Measurements from ENCODE around the gene MYOF.
"Not testable (repeated sequence)": the region's sequence is repeated elsewhere in the genome, so short reads cannot be mapped to it uniquely, and the experiment has no call there.

The MYOF gene

DNA sequence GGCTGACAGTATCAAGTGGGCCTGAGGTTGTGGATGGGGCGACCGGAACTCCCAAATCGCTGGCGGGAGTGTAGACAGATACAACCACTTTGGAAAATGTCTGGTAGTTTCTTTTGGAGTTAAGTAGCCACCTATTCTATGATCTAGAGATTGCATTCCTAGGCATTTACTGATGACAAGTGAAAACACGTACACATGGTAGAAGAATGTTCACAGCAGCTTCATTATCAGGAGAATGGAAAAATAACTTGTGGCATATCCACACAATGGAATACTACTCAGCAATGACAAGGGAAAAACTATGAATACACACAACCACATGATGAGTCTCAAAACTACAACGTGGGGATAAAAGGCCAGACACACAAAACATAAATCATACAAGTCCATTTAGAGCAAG, 146.0 kb downstream of the MYOF start:
- no peak for DNase-seq

DNA sequence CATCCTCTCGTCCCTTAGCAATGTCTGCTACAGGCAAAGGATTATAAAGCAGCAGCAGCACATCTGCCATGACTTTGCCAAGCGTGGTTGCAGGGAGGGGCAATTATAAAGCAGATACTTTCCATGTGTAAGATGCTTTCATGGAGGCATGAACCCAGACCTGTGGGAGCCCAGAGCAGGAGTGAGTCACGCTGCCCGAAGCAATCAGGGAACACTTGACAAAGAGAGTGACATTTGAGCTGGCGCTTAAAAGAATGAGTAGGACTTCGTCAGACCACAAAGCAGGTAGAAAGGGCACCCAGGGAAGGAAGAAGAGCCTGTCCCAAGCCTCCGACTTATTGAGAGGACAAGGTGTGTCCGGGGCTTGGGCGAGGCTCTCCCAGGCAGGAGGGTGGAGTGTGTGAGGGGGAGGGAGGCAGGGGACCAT, 147.2 kb downstream of the MYOF start:
- DNase-seq: no peak

DNA sequence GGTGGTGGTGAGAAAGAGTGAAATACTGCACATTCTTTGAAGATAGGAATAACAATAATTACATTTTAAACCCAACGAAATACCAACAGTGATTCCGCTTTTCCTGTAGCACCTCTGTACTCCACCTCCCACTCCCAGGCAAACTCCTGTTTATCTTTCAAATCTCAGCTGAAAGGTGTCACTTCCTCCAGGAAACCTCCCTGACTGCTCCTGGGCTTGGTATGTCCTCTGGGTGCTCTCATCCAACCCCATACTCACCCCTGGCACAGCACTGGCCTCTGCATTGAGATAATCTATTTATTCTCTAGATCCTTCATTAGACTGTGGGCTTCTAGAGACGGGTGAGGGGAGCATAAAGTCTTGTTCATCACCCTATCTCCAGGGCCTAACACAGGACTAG, 148.0 kb downstream of the MYOF start:
- no peak for DNase-seq

DNA sequence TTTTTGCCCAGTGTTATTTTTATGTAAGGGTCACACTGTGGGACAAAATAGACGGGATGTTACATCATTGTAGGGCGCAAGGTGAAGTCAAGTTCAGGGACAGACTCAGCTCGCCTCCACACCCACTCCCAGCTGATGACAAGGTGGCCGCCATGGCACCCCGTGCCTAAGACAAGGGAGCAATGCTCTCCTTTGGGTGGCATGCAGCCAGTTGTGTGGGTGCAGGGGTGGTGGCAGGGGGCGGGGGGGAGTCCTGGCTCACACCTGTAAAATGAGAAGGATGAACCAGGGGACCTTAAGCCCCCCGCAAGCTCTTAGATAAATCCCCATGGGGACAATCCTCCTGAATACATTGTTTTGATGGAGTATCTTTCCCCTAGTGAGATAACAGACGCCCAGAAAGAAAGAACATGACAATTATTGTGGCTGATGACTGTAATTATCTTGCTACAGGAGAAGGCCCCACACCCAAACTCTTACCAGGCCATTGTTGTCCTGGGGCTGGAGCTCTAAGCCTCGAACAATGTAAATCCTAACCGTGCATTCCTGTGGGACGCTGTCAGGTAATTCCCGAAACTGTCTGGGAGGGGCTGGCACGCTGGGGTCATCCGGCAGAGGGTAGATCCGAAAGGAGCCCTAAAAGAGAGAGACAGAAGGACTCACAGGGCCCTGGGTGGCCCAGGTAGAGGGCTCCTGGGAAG, 148.7 kb downstream of the MYOF start:
- no peak for DNase-seq

DNA sequence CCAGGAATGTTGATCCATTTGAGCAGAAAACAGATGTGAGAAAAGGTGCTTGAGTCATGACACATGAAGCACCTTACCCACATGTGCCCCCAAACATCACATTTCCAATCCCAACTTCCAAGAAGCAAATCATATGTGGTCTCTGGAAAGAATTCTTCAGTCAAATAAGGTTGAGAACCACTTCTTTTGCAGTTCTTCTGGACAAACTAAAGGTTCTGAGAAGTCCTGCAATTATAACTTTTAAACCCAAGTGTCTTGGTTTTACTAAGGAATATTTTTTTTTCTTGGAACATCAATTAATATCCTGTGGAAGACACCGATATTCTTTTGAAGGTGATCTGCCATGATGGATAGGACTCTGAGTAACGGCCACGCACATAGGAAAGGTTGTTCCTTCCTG, 151.3 kb downstream of the MYOF start:
- DNase-seq: no peak

DNA sequence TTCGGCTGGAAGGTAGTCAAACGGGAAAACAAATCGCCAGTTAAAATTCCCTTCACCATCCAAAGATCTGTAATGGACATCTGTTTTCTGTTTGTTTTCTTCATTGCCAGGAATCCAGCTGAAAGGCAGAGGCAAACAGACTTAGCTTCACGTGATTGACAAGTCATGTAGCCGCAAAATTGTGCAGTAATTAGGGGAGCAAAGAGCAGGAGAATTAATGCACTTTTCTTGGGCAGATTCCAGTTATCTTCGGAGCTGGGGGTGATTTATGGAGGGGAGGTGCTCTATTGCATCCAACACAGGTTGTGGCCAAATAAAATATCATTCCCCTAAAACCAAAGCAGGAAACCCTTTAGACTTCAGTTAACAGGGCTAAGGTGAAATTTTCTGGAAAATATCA, 162.2 kb downstream of the MYOF start:
- no peak for DNase-seq

DNA sequence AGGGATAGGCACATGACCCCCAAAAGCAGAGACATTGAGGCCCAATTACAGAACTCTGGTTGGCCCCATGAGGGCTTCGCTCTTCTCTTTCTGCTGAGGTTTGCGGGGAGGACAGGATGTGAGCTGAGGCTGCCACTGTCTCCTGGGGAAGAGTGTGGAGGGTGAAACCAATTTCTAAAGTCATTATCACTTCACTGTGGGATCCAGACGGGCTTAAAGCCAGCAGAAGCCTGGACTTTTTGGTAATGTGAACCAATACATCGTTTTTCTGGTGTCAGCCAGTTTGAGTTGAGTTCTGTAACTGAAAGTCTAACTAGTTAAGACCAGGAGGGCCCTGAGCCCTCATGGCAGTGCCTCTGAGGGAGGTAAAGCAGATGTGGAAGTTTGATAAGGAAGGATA, 163.0 kb downstream of the MYOF start:
- no peak for DNase-seq

DNA sequence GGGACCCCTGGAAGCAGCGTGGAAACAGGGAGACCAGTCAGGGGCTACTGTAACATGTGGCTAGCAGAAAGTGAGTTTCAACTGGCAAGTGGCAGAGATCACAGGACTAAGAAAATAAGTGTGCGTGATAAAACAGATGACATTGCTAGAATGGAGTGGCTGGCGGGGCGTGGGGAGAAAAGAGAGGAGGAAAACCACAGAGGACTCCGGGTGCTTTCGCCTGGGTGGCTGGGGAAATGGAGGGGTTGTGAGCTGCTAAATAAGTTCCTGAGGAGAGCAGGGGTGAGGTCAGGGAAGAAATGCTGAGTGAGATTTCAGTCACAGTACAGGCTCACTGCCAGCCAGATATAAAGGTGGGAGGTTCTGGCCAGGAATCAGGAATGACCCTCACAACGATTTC, 166.9 kb downstream of the MYOF start:
- DNase-seq: no peak

DNA sequence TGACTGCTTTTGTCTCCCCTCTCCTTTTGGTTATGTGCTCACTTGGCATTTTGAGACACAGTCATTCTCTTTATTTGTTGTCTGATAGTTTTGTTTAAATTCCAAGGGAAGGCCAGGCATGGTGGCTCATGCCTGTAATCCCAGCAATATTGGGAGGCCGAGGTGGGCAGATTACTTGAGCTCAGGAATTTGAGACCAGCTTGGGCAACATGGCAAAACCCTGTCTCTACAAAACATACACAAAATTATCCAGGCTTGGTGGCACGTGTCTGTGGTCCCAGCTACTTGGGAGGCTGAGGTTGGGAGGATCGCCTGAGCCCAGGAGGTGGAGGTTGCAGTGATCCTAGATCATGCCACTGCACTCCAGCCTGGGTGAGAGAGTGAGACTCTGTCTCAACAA, 167.5 kb downstream of the MYOF start:
- not testable (repeated sequence) for DNase-seq

DNA sequence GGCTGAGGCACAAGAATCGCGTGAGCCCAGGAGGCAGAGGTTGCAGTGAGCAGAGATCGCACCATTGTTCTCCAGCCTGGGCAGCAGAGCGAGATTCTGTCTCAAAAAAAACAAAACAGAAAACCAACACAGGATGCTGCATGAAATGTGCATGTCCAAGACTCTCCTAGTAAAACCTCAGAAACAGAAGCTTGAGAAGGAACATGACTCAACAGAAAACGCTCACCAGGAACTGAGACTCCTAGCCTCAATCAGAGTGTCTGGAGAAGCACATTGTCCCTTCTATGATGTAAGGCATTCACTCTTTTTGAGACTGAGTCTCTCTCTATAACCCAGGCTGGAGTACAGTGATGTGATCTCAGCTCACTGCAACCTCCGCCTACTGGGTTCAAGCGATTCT, 168.3 kb downstream of the MYOF start:
- no peak for DNase-seq

DNA sequence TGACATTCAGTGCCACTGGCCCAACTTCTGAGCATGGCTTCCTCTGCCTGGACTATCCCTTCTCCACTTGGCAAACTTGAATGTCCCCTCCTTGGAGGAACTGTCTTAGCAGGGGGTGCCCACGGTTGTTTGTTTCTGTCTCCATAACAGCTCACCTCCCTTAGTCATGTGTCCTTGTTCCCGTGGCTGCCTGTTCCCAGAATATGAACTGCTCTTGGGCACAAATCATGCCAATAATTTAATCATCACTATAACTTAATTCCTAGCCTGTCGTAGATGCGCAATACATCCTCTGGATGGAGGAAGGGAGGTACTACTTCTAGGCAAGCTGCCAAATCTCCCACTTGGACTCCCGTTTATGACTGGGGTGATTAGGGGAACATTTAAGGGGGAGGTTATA, 173.1 kb downstream of the MYOF start:
- no peak for DNase-seq

DNA sequence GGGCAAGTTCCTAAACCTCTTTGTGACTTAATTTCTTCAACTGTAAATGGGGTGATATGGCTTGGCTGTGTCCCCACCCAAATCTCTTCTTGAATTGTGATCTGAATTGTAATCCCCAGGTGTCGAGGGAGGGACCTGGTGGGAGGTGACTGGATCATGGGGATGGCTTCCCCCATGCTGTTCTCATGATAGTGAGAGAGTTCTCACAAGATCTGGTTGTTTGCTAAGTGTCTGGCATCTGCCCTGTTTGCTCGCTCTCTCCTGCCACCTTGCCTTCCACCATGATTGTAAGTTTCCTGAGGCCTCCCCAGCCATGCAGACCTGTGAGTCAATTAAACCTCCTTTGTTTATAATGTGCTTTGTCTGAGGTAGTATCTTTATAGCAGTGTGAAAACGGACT, 177.0 kb downstream of the MYOF start:
- no peak for DNase-seq

DNA sequence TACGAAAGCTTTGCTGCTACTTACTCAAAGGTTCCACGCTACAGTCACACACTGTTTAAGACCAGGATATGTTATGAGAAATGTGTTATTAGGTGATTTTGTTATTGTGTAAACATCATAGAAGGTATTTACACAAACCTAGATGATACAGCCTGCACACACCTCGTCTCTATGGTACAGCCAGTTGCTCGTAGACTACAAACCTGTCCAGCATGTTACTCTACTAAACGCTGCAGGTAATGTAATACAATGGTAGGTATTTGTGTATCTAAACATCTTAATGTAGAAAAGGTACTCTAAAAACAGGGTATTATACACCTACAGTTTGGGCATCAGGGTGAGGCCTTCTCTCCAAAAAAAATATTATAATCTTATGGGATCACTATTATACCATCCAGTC, 181.2 kb downstream of the MYOF start:
- DNase-seq: no peak

DNA sequence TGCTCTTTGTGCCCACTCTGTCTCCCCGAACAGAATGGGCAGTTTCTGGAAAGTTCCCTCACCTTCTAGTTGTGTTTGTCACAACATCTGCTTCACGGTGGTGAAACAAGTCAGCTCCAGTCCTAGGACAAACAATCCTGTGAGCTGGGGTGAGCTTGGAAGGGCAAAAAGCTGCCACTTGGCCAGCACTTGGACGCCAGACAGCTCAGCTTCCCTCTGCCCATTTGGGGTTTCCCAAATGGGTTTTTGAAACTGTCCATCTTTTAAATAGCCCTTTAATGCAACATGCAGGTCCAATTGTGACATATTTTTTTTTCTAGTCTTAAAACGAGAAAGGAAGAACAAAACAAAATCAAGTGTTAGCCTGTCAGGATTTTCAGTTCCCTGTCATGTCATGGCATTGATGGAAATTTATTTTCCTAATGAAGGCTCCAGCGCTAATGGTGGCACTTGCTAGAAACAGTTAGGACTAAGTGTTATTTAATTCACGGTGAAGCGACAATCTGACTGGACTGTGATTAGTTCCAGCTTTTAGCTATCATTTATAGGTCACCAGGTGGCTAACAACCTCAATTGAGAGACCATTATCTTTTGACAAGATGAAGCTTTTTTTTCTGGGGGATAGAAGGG, 181.7 kb downstream of the MYOF start:
- DNase-seq: no peak

DNA sequence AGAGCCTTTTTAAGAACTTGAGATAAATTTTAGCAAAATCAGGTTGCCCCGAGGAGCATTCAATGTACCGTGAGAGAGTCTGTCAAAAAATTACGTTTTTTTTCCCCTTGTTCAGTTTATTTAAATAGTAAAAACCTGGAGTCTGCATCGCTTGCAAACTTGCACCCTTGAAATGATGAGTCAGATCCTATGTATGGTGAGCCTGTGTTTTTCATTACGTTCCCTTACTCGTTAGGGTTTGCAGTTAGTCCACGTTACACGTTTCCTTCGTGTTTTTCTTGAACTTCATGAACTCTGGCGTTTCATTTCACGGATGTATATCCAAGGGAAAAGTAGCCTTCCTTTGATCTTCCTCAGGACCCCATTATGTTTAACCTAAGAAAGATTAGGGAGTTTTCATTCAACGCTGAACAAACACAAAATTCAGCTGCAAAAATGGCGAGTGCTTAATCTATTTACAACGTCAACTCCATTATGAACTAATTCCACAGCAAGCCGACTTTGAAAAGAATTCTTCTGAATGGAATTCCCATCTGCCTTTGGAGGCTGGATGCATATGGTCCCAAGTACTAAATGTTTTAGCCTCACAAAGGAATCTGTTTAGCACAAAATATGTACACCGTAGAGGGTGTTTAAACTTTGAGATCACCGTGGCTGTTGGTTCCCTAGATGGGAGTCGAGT, 182.4 kb downstream of the MYOF start:
- no peak for DNase-seq

DNA sequence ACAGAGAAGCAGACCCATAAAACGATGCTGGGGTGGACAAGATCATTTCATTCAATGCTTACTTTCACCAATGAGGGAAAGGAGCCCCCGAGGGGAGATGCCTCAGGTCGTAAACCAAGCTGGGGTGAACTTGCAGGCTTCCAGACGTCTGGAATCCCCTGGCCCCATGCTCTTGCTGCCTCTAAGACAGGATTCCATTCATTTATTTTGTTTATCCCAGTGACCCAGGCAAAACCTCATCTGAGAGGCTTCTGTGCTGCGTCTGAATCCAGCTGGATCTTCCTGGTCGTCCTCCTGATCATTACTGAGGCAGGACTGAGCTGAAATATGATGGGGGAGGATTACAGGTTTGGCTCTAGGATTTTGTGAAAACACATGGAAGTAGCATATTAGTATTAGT, 182.9 kb downstream of the MYOF start:
- no peak for DNase-seq

DNA sequence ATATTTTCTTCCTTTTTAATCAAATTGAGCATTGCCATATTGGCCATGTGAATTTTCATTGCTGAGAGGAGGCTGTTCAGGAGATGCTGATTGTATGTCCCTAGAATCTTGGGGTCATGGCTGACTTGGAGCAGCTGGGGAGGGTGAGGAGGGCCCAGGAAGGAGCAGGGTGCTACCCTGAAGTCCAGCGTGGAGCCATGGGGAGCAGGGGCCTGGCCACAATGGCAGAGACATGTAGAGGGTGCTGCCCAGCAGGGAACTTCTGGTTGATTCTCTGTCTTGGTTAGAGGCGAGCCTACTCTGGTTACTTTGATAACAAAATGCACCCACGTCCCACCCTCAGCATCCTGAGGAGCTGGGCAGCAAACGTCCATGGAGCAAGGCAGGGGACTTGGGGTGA, 186.0 kb downstream of the MYOF start:
- no peak for DNase-seq

DNA sequence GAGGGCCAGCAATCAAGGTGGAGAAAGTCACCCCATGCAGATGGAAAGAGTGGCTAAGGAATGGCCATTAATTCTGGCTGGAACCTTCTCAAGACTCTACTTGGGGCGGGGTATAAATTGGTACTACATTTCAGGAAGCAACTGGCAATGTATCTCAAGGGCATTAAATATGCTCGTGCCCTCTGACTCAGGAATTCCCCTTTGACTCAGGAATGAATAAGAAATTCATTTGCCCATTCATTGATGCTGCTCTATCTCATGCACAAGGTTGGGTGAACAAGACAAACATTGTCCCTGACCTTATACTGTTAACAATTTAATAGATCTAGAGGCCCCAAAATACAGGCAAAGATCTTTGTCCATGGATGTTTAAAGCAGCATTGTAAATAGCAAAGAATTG, 188.1 kb downstream of the MYOF start:
- no peak for DNase-seq

DNA sequence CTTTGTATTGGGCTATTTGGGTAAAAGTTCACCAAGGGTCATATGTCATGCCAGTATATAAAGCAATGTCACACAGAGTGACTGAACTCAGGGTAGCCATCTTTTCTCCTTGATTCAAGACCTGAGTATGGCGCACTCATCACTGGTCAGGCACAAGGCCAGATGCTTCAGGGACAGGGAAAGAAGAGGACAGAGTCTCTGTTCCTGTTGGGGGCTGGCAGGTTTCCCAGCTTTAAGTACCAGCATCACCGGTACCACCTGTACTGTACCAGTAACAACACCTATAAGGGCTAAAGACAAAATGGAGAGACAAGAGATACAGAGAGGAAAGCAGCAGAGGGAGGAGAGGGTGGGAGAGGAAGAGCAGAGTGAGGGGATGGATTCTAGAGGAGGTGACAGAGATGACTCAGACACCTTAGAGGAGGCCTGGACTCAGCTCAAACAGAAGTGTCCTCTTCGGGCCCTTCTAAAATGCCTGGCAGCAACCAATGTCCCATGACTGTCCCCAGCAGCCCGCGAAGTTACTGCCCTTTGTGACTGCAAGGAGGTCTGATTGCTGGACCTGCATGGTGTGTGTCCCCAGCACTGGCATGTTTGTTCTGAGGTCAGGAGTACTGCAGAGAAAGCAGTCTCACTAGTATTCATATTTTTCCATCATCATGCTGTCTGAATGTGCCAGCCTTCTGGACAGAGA, 191.3 kb downstream of the MYOF start:
- DNase-seq: no peak

DNA sequence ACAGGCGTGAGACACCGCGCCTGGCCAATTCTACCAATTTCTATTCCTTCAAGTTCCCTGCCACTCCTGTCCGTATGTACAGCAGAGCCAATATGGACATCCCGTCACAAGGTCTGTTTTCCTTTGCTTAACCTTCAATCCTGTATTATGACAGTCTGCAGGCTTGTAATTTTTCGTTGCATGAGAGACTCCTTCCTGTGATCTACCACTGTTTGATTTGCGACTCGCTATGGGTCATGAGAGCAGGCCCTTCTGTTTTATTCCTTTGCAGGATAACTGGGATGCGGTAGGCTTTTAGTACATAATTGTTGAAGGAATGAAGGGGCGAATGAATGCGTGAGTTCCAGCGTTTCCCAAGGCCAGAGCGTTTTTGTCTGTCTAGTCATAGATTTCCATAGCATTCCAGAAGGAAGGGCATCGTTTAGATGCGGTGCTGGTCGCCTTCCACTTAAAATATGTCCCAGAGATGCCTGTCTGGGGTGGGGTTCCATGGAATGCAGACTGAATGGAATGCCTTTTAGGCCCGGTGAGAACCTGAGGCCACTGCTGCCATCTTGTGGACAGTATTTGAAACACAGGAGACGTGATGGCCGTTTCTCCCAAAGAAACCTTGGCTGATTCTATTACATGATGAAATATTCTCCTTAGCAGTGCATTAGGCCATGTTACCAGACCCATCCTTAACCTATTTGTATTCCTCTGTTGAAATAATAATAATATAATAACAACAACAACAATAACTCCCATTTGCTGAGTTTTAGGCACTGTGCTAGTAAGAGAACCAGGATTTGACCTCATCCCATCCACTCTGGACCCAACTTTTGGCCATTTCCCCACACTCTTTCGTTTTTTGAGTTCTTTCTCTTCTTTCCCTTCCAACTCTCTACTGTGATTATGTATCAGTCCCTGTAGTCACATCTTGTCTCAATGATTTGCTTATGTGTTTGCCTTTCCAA, 193.2 kb downstream of the MYOF start:
- peak; percentile 57 for DNase-seq

DNA sequence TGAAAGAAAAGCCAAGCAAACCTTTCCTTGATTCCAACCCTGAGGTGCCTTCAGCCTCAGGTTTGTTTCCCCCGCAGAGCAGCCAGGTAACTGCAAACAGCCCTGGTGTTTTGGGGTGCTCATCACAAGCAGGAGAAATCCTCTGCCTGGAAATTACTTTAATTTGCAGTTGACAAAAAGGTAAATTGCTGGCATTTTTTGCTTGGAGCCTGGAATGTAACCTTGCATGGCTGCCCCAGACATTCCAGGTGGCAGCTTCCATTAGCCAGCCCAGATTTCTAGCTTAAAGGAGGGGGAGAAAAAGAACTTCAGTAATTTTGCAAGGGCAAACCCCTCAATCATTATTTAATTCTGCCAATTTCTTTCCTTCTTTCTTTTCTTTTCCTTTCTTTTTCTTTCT, 194.4 kb downstream of the MYOF start:
- DNase-seq: no peak

DNA sequence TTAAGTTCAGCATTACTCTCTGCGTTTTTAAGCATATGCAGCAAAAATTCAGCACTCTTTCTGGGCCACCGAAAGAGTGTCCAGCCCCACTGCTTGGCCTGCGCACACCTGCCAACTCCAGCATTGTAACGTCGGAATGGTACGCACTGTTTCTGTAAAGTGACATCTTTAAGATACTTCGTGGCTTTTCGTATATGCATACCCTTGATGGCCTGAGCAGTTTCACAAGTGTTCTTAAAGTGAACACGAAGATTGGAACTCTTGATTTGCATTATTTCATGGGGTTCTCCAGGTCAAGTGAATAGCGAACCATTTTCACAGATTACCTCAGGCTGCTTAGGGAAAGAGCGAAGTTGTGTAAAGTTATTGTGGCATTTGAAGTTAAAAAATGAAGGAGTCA, 197.9 kb downstream of the MYOF start:
- DNase-seq: not testable (repeated sequence)

DNA sequence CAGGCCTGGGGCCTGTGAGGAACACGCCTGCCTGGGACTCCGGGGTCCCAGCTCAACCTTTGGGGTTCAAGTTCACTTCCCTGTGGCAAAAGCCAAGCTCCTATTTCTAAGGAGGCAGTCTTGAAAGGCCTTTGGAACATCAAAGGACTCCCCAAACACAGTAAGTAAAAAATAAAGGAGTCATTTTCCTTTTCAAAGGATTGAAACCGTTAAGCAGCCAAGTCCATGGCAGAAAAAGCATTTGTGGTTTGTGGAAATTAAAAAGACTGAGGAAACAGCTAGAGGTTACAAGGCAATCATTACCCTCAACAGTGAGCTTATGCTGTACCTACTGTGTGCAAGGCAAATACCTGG, 200.8 kb downstream of the MYOF start:
- no peak for DNase-seq
